Activated CD4-positive, CD25-positive, alpha-beta regulatory T cell treated with anti-CD3 and anti-CD28 coated beads, Interleukin-2, amount 50 U/mL, for 72 hours (primary cell): ENCODE results near the gene ACSM6.

Source experiments
- DNase-seq: peaks from one replicate; pipeline ENCODE4 v3.0.0; 2021

ACSM6 gene

DNA sequence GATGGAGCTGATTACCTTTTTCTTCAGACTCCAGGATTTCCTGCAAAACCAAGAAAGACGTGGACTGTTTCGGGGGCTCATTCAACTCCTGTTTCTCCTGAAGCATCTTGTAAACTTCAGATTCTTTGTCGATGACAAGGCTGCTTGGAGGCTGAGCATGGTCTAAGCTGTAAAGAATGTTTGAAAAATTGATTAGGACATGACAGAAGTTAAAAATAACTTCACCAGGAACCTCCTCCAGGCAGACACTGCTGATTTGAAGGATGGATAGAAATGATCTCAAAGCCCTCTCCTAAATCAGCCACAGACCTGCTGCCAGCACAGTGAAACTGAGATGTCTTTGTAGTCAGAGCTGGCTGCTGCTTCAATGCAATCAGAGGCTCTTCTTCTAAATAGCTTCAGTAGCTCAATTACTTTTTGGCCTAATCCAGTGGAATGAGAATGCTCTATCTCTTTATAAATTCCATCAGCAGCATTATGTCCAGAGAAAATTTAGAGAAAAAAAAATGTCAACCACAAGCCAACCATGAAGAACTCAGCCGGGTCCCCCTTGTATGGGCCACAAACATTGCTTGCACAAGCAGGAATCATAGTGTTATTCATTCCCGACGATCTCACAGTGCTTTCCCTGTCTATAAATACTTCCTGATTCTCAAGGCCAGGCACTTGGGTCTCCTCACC lies 53.3 kb downstream of the ACSM6 start:
- no peak for DNase-seq

DNA sequence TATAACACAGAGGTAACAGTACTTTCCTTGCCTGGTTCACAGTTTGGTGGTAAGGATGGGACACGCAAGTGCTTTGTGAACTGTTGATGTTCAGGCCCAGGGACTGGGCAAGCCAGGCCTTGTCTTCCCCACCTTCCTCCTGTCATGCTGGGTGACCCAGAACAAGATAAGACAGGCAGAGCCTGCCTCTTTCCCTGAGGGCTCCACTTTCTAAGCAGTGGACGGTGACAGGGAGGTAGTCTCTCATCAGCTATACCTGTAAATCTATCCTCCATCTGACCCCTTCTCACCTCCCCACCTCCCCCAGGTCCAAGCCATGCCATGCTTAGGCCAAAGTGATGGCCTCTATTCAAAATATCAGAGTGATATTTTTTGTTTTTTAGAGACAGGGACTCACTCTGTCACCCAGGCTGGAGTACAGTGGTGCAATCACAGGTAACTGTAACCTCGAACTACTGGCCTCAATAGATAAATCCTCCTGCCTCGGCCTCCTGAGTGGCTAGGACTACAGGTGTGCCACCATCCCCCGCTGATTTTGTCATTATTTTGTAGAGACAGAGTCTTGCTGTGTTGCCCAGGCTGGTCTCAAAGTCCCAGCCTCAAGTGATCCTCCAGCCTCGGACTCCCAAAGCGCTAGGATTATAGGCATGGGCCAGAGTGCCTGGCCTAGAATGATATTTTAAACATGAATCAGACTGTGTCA lies 54.0 kb downstream of the ACSM6 start:
- DNase-seq: no peak

DNA sequence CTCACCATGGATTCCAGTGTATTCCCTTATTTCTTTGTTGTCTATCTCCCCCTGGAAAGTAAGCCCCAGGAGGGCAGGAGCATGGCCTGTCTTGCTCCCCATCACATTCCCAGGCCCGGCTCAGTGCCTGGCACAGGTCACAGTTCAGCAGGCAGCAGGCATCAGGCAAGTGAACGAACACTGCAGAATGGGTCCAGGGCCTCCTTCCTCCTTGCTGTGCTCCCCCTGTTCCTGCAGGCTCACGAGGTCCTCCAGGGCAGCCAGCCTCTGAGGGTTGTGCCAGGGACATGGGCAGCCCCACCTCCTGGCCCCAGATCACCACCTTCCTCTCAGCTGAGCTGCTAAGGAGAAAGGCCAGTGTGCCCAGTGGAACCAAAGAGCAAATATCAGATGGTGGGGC lies 55.0 kb downstream of the ACSM6 start:
- no peak for DNase-seq

DNA sequence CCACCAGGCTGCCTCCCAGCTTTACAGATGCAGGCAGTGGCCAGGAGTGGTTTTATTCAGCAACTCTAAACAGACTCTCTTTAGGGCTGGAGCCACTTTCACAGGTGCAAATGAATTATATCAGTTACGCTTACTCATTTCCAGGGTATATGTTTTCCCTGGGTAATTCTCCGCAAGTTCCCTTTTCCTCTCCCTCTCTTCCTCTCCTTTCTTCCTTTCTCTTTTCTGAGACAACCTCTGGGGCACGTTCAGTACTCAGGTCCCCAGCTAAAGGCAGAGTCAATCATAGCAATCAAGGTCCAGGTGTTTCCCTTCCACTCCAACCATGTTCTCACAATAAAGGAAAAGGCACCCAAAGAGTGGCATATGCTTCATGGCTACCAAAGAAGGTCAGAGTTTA lies 55.4 kb downstream of the ACSM6 start:
- DNase-seq: no peak

DNA sequence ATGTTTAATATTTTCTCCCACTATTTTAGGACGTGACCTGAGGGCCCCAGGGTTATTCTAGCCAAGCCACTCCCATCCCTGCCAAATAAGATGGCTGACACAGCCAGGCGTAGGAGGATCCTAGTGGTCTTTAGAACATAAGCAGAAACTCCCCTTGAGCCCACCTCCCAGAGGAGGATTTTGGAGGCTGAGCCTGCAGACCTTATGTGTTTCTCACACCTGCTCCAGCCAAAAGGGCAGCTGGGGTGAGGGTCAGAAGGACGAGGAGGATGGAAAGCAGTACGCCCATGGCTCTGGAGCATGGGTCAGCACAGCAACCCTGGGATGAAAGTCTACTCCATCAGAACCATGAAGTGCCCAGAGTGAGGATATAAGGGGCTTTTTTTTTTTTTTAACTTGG lies 56.8 kb downstream of the ACSM6 start:
- DNase-seq: no peak

DNA sequence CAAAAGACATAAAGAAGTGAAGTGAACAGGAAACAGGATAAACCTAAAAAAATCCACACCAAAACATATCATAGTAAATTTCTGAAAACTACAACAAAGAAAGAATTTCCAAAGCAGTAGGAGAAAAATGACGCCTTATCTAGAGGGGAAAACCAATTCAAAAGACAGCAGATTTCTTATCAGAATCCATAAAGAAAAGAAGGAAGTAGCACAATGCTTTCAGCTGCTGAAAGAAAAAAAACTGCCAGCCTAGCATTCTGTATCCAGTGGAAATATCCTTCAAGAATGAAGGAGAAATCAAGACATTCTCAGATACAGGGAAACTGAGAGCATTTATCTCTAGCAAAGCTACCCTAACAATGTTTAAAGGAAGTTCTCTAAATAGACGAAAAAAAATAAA lies 59.0 kb downstream of the ACSM6 start:
- no peak for DNase-seq

DNA sequence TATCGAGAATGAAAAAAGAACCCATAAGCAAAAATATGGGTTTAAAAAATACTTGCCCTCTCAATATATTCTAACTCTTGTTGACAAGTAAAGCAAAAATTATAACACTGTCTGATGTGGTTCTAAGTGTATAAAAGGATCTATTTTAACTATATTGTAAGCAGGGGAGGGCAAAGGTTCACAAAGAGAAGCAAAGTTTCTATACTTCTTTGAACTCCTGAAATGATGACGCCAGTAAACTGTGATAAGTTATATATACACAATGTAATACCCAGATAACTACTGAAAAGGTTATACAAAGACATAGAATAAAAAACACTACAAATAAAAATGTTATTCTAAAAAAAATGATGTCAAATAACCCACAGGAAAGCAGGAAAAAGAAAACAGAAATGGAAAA lies 59.6 kb downstream of the ACSM6 start:
- no peak for DNase-seq

DNA sequence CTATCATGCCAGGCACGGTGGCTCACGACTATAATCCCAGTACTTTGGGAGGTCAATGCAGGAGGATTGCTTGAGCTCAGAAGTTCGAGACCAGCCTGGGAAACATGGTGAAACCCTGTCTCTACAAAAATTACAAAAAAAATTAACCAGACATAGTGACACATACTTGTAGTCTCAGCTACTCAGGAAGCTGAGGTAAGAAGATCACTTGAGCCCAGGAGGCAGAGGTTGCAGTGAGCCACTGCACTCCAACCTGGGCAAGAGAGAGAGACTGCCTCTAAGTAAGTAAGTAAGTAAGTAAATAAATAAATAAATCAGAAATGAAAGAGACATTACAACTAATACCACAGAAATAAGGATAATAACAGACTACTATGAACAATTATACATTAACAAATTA lies 60.6 kb downstream of the ACSM6 start:
- DNase-seq: no peak

DNA sequence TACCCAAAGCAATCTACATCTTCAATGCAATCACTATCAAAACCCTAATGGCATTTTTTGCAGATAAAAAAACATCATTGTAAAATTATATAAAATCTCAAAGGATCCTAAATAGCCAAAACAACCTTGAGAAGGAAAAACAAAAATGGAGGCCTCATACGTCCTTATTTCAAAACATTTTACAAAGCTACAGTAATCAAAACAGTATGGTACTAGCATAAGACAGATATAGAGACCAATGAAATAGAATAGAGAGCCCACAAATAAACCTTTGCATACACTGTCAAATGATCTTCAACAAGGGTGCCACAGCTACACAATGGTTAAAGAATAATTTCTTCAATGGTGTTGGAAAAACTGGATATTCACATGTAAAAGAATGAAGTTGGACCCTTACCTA lies 62.2 kb downstream of the ACSM6 start:
- no peak for DNase-seq

DNA sequence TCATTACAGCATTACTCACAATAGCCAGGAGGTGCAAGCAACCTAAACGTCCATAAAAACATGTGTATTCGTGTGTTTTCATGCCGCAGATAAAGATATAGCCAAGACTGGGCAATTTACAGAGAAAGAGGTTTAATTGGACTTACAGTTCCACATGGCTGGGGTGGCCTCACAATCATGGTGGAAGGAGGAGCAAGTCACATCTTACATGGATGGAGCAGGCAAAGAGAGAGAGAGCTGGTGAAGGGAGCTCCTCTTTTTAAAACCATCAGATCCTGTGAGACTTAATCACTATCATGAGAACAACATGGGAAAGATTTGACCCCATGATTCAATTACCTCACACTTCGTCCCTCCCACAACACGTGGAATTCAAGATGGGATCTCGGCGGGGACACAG lies 63.8 kb downstream of the ACSM6 start:
- no peak for DNase-seq

DNA sequence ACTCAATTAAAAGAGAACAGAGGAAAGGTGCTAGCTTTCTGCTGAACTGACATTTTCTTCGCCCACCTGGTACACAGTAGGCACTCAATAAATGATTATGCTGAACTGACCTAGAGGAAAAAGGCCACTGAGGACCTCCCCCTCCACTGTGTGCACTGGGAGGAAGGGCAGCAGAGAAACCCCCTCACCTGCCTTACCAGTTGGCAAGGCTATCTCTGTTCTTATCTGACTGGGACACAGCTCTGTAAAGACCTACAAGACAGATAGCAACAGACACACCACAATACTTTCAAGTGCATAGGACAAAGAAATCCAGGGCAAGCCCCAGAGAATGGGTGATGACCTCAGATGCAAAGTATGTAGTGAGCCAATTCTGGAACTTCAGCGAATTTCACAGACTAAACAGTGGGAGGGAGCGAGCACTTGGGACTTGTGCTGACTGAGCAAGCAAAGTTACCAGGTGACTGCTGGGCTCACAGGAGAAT lies 66.4 kb downstream of the ACSM6 start:
- no peak for DNase-seq

DNA sequence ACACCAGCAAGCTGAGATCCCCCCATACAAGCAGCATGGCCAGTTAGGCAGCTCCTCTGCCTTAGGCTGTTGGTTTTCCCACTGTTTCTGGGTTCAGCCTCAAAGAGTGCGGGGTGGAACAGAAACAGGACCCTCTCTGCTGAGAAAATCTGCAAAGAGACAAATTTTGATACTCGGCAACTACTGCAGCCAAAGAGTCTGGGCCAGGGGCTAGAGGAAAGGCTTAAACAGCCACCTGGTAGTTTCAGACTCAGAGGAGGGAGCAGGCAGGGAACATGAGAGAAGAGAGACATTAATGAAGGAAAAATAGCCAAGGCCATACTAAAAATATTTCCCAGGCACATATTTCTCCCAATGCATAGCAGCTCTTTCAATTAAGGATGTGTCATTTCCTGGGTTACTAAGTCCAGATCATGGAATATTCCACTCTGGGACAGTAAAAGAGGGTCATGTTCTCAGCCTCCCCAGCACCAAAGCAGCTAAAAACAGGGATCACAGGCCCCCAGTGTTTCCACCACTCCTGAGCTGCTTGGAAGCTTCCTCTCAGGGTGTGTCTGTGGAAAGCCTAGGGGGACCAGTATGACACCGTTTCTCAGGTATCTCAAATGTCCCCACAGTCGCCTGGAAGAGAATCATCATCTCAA lies 67.0 kb downstream of the ACSM6 start:
- no peak for DNase-seq

DNA sequence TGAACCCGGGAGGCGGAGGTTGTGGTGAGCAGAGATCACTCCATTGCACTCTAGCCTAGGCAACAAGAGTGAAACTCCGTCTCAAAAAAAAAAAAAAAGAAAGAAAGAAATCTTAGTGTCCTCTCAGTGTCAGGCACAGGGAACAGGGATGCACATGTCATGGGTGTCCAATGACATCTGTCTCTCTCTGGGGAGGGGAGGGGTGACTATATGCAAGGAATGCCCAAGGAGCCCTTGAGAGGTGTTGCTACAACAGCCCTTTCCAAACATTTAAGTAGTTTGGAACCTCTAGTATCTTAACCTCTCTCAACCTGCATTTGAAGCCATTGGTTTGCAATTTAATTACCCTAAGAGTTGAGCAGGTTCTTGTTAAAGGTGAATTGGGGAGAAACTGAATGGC lies 67.9 kb downstream of the ACSM6 start:
- no peak for DNase-seq

DNA sequence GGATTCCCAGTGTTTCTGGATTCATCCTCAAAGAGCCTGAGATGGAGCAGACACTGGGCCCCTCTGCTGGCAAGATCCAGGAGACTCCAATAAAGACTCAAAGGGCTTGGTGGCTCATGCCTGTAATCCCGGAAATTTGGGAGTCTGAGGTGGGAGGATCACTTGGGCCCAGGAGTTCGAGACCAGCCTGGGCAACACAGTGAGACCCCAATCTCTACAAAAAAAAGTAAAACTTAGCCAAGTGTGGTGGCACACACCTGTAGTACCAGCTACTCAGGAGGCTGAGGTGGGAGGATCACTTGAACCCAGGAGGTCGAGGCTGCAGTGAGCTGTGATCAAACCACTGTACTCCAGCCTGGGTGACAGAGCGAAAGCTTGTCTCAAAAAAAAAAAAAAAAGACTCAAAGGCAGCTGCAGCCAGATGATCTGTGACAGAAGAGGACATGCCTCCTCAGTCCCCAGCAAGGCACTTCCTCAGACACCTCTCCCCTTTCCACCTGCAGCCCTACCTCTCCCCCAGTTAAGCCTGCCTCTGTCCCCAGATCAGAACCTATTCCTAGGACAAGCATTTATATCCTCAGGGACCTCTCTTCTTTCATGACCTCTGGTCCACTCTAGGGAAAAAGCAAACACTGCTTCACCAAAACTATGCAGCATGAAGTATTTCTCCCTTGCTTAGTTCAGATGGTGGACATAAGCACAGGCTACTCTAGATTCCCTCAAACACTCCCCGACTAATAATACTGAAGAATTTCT lies 68.9 kb downstream of the ACSM6 start:
- no peak for DNase-seq

DNA sequence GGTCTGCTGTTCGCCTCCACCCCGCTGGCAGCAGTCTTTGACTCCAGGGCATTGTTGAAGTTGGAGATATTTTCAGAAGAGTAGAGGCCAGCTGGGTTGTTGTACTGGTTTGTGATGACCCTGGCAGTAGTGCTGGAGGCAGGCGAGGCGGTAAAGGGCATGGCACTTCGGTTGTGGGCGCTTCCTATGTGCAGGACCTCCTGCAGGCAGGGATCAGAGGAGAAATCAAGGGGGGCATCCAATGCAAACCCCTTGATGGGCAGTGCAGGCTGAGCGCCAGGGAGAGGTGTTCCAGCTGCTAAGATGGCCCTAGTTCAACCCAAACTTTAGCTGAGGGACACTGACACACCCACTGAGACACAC lies 69.8 kb downstream of the ACSM6 start:
- DNase-seq: no peak

DNA sequence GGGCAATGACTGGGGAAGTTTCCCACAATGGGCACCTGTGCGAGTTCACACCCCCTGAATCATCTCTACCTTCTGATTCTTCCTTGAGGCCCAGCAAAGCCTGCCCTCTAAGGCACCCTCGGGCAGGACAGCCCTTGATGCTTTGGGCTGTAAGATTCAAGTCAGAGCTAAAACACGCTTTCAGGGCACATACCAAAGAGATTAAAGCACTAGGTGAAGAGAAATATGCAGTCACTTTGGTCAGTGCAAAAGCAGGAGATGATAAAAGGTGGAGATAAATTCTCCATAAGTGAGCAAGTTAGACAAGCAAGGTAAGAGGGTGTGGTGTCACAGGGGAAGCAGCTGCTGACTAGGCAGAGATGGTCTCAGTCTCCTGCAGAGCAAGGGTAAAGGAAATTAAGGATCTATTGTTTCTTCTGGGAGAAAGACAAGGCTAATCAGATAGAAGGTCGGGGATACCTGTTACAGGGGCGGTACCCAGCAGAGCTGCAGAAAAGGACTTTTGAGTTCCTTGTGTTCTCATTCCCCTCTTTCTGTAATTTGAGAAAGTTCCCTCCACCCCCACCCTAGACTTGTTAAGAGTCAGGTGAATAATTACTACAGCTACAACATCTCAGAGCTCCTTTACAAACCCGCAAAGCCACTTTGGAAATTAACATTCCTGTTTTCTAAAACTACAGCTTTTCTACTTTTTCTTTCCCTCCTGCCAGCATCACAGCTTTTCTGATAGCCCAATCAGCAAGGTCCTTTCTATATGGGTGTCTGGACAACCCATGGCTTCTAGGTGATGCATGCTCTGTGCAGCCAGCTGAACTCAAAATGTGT lies 70.4 kb downstream of the ACSM6 start:
- DNase-seq: no peak

DNA sequence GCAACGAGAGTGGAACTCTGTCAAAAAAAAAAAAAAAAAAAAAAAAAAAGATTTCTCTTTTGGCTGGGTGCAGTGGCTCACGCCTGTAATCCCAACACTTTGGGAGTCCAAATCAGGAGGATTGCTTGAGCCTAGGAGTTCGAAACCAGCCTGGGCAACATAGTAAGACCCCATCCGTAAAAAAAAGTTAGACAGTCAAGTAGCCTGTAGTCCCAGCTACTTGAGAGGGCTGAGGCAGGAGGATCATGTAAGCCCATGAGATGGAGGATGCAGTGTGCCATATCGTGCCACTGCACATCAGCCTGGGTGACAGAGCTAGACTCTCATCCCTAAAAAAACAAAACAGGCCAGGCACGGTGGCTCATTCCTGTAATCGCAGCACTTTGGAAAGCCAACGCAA lies 71.5 kb downstream of the ACSM6 start:
- no peak for DNase-seq

DNA sequence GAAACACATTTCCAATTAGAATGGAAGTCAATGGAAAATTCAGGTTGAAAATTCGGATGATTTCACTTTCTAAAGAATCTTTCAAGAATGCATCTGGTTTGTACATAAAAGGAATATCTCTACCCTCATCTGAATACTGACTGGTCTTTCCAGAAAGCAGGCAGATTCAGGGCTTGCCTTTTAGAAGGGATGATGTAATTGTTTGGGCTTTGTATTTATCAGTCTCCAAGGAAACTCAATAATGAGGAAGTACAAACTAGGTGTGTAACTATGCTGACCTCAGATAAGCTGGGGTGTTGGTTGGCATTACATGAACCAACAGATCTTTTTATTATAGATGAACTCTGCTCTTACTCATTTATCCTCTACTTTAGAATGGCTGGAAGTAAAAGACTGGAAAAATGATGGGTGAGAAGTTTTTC lies 72.6 kb downstream of the ACSM6 start:
- no peak for DNase-seq

DNA sequence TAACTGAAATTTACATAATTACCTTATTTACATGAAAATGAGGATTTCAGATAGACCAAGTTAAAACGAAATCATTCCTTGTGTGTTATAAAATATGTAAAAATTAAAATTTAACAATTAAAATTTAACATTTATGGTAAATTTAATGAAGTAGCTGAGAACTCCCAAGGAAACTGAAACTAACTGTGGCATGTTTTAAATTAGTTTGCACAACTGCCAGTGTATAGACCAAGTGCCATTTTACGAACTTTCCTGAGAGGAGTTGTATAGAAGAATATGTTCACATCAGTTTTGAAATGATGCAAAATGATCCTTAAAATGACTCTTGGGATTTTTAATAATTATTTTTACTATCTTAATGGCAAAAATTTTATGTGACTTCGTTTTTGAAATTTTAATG lies 73.2 kb downstream of the ACSM6 start:
- DNase-seq: no peak

DNA sequence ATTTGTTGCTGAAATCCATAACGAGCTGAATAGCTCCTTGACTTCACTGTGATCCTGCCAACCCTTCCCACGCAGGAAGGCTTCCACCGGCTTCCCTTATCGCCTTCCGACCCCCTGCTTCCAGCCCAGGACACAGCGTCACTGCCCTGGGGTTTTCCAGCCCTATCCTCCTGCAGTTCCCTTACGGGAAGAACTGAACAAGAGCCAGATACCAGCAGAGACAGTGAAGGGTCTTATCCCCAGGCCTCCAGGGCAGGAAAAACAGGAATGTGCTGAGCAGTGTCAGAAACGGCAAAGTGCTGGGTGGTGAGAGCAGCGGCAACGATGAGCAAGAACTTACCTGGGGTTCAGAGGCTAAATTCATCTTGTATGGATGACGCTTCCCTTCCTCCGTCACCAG lies 74.4 kb downstream of the ACSM6 start:
- DNase-seq: no peak

DNA sequence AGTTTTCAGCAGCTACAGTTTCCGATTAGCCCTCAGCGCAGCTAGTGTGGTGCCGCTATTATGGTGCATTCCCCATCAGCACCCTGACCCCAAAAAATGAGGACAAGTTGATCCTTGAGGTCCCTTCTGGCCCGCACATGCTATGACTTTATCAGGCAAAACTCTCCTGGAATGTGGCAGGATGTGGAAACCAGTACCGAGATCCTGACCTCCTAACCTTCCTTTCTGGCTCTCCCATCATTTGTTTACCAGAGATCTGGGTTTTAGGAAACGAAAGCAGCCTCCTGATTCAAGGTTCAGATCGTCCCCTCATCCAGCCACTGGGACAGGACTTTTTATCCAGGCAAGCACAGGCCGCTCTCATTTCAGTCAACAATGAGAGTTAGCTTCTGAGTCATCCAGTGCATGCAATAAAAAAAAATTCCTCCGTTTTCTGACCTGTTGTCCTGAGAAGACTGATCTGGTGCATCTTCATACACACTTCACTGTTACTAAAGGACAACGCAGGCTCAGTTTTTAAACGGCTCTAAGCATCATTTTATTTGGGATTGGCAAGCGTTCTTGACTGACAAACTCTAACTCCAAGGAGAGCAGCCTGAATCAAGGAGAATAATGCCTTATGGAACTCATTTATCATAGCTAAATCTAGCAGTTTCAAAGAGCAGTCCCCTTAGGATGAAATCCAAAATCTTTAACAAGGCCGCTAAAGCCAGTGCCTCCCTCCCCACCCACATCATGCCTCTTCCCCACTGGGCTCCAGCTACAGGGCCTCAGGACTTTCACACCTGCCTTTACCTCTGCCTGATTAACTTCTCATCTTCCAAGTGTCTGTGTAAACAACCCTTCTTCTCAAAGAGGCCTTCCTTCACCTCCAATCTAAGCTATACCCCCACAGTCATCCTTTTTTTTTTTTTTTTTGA lies 79.6 kb downstream of the ACSM6 start:
- no peak for DNase-seq
